GM12872 (cell line): Measurements from ENCODE around the gene ESRRB.

ENCODE experiments used
- TF ChIP-seq, protein P1 (sequence below): IDR thresholded peaks from 3 replicates; pipeline ENCODE4 v1.5.1; 2011; ENCODE audit warnings: low read depth, mild to moderate bottlenecking, low read length, moderate library complexity; ENCODE audit not compliant: insufficient read depth

ESRRB gene

DNA sequence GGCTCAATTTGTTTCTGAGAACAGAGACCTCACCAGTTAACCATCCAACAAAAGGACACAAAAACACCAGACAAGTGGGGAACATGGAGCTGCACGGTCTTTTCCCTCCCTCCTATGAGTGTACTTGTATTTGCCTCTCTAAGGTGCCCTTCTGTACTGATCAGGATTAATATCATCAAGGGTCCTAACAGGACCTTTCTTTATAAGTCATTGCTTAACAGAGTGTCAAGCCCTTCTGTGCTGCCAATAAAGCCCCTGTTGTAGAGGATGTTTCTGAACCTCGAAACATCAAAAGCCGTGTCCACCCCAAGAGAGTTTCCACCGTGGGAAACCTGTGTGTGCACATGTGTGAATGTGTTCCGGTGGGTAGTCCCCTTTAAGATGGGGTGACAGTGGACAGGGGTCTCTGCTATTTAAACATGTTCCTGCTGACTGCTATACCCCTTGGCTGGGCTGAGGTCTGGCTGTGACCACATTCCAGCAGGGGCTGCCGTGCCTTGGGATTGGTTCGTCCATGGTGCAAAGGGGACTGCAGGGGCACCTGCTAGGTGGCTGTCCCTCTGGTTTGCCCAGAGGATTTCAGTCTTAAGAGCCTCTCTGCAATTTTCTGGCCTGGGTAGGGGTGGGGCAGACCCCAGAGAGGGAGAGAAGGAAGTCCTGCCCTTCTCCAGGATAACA is 6.0 kb downstream of the ESRRB start:
- TF ChIP-seq, protein P1, sequence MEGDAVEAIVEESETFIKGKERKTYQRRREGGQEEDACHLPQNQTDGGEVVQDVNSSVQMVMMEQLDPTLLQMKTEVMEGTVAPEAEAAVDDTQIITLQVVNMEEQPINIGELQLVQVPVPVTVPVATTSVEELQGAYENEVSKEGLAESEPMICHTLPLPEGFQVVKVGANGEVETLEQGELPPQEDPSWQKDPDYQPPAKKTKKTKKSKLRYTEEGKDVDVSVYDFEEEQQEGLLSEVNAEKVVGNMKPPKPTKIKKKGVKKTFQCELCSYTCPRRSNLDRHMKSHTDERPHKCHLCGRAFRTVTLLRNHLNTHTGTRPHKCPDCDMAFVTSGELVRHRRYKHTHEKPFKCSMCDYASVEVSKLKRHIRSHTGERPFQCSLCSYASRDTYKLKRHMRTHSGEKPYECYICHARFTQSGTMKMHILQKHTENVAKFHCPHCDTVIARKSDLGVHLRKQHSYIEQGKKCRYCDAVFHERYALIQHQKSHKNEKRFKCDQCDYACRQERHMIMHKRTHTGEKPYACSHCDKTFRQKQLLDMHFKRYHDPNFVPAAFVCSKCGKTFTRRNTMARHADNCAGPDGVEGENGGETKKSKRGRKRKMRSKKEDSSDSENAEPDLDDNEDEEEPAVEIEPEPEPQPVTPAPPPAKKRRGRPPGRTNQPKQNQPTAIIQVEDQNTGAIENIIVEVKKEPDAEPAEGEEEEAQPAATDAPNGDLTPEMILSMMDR = no peak

DNA sequence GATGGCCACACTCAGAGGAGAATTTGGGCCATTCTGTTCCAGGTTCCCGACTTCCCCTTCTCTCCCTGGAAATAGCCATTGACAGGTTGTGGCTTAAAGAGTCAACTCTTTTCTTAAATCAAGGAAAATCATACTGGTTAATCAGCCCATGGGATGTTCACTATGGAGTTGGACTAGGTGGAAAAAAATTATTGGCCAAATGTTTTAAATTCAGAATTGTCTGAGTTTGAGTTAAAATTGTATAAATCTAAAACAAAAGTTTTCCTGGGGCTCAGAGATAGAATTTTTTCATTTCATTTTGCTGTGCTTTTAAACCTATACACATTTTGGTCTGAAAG is 6.5 kb downstream of the ESRRB start:
- TF ChIP-seq, protein P1 = no peak

DNA sequence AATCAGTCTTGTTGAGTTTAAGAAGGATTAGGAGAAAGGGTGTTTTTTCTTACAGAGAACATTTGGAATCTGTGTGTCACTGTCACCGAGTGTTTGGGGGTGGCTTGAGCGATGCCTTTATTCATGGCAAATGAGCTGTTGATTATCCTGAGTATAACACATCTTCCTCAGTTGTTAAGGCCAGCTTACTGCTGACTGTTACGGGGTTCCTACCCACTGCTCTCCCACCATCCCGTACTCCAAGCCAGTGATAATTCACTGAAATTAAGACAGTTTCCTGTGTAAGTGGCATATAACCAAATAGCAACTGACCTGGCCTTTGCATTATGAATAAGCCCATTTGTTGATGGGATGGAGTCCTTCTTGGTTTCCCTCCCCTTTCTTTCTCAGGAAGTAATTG is 9.5 kb downstream of the ESRRB start:
- TF ChIP-seq, protein P1 = no peak

DNA sequence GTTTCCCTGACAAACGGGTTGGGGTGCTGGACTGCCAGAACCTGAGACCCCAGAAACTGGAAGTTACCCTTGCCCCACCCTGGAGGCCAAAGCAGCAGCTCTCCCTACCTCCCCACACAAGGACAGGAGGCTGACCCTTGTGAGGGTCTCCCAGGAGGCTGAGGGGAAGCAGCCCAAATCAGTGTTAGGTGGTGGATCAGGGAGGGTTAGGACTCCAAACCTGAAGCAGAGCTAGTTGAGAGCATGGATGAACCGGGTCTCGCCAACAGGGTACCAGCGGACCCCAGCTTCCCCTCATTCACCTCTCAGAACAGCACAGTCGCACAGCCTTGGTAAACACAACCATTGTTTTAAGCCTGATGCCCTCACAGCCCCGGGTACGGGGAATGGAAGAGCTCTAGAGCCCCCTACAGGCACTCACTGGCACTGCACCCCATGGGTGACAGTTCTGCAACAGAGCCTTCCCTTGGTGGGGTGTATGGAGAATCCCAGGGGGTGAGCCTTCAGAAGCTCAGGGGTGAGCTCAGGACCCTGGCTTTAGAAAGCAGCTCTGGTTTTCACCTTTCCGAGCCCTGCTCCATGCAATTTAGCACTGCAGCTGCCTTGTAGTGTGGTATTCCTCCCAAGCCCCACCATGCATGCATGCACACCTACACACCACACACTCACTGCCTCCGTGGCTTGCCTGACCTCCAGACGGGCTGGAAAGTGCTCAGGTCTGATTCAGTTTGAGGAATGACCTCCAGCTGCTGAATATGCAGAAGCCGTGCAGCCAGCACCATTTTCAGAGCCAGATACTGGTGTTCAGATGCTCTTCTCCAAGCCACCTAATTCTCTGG is 11.2 kb downstream of the ESRRB start:
- TF ChIP-seq, protein P1 = peak; percentile 100

DNA sequence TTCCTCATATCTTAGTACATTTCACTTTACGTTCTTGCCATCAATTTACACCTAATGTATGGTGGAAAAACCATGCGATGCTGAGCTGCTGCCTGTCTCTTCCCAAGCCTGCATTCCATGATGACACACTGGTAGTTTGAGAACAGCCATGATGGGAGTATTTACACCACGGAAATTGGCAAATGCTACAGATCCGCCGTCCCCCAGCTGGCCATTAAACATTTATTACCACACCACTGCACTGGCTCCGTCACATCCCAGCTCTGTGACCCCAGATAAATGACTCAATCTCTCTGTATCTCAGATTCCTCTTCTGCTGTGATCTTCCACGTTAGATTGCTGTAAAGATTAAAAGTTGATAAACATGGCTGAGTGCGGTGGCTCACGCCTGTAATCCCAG is 13.9 kb downstream of the ESRRB start:
- TF ChIP-seq, protein P1 = no peak

DNA sequence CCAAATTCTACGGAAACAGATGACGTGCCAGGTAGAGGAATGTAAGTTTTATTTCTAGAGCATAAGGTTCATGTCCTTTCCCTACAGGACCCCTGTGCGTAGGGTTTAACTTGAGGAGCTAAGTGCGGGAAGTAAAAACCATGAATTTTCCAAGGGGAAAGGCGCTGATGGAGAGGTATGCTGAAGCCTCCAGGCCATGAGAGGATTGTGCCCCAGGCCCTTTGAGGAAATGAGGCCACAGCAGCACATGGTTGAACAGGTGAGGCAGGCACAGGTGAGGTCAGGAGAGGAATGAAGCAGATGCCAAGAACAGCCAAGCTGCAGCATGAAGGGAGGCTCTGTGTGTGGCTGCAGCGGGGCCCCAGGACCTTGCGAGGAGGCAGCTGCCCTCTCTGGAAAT is 14.7 kb downstream of the ESRRB start:
- TF ChIP-seq, protein P1 = no peak

DNA sequence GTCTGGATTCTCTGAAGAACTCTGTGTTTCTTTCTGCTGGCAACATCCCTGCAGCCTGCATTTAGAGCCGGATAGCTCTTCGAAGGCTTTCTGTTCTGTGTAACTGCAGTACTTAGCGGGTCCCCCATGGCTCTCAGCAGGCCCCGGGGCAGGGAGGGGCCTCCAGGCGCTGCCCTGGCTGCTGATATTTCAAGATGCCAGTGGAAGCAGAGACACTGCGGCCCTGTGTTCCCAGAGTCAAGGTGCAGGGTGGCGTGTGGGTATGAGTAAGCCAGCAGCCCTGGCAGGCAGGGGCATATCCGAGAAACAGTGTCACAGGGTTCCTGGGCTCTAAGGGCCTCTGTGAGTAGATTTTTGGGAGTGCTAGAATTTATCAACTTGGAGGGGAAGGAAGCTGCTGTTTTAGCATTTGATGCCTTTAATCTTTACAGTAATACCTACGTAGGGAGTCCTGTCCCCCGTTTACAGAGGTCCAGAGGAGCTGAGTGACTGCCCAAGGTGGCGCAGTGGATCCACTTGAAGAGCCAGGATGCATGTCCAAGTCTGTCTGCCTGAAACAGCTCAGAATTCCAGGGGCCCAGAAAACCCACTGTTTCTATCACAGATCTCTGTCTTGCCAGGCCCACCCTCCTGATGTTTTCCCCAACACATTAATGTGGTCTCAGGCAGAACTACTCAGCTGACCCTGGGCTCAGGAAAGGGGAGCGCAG is 16.2 kb downstream of the ESRRB start:
- TF ChIP-seq, protein P1 = no peak
